H9 (cell line): Measurements from ENCODE around the gene NKRF. TPM values are rescaled to one million over a fixed set of nuclear protein-coding genes. Genes with fewer than 3 reads are reported as not detected.
A peak's percentile ranks its signal among the peaks of the same experiment; 100 is the strongest.

Source experiments
- DNase-seq: peaks from one replicate; pipeline ENCODE4 v3.0.0-alpha.2; 2017
- H2AFZ ChIP-seq: one replicate; pipeline ENCODE4 v1.6.1; 2013; ENCODE audit warnings: mild to moderate bottlenecking, low read length, control low read depth, moderate library complexity
- H2AK5ac ChIP-seq: 2 replicates; pipeline ENCODE4 v1.6.1; 2013; ENCODE audit warnings: low read length, control low read depth, mixed read lengths; ENCODE audit not compliant: insufficient read length
- H2BK120ac ChIP-seq: one replicate; pipeline ENCODE4 v1.6.1; 2013; ENCODE audit warnings: low read depth, mild to moderate bottlenecking, low read length, control low read depth, inconsistent platforms; ENCODE audit not compliant: poor library complexity, severe bottlenecking
- H2BK12ac ChIP-seq: 2 replicates; pipeline ENCODE4 v1.6.1; 2013; ENCODE audit warnings: low read length, control low read depth, mixed read lengths, low read depth; ENCODE audit not compliant: insufficient read length
- H2BK15ac ChIP-seq: 2 replicates; pipeline ENCODE4 v1.6.1; 2013; ENCODE audit warnings: low read depth, low read length, control low read depth
- H2BK20ac ChIP-seq: one replicate; pipeline ENCODE4 v1.6.1; 2013; ENCODE audit warnings: low read depth, mild to moderate bottlenecking, low read length, control low read depth, inconsistent platforms; ENCODE audit not compliant: poor library complexity, severe bottlenecking
- H2BK5ac ChIP-seq: 2 replicates; pipeline ENCODE4 v1.6.1; 2013; ENCODE audit warnings: low read length, control low read depth, mixed read lengths; ENCODE audit not compliant: insufficient read length
- H3K14ac ChIP-seq: 2 replicates; pipeline ENCODE4 v1.6.1; 2013; ENCODE audit warnings: low read length, control low read depth; ENCODE audit not compliant: insufficient read depth
- H3K18ac ChIP-seq: 2 replicates; pipeline ENCODE4 v1.6.1; 2013; ENCODE audit warnings: low read depth, mild to moderate bottlenecking, mixed read lengths, low read length, control low read depth; ENCODE audit not compliant: insufficient read length
- H3K23ac ChIP-seq: 2 replicates; pipeline ENCODE4 v1.6.1; 2013; ENCODE audit warnings: low read length, control low read depth, mixed read lengths, low read depth; ENCODE audit not compliant: insufficient read length
- H3K23me2 ChIP-seq: 2 replicates; pipeline ENCODE4 v1.6.1; 2013; ENCODE audit warnings: low read depth, mild to moderate bottlenecking, mixed read lengths, low read length, control low read depth; ENCODE audit not compliant: insufficient read length, poor library complexity, severe bottlenecking
- H3K27ac ChIP-seq: 2 replicates; pipeline ENCODE4 v1.5.1; 2013; ENCODE audit warnings: low read length, control low read depth, mixed read lengths, low read depth; ENCODE audit not compliant: insufficient read length
- H3K27me3 ChIP-seq: 2 replicates; pipeline ENCODE4 v1.6.1; 2013; ENCODE audit warnings: low read length, control low read depth, inconsistent platforms; ENCODE audit not compliant: insufficient read depth
- H3K4ac ChIP-seq: 2 replicates; pipeline ENCODE4 v1.6.1; 2013; ENCODE audit warnings: low read depth, mild to moderate bottlenecking, control low read depth, inconsistent platforms, low read length, moderate library complexity
- H3K4me1 ChIP-seq: 2 replicates; pipeline ENCODE4 v1.6.1; 2013; ENCODE audit warnings: low read length, control low read depth, inconsistent platforms; ENCODE audit not compliant: insufficient read depth
- H3K4me2 ChIP-seq: 2 replicates; pipeline ENCODE4 v1.6.1; 2013; ENCODE audit warnings: low read length, control low read depth, mixed read lengths; ENCODE audit not compliant: insufficient read length, insufficient read depth
- H3K56ac ChIP-seq: 2 replicates; pipeline ENCODE4 v1.6.1; 2013; ENCODE audit warnings: low read depth, mild to moderate bottlenecking, mixed read lengths, low read length, control low read depth; ENCODE audit not compliant: insufficient read length
- H3K79me1 ChIP-seq: 2 replicates; pipeline ENCODE4 v1.6.1; 2013; ENCODE audit warnings: low read depth, mild to moderate bottlenecking, moderate library complexity, low read length, control low read depth, inconsistent platforms; ENCODE audit not compliant: insufficient read depth, poor library complexity, severe bottlenecking
- H3K79me2 ChIP-seq: 2 replicates; pipeline ENCODE4 v1.6.1; 2013; ENCODE audit warnings: low read length, control low read depth, inconsistent platforms; ENCODE audit not compliant: insufficient read depth
- H3K9ac ChIP-seq: 2 replicates; pipeline ENCODE4 v1.6.1; 2013; ENCODE audit warnings: low read length, control low read depth, mixed read lengths; ENCODE audit not compliant: insufficient read length; ENCODE audit errors: extremely low read depth
- H3K9me3 ChIP-seq: one replicate; pipeline ENCODE4 v1.6.1; 2013; ENCODE audit warnings: low read depth, low read length, inconsistent platforms; ENCODE audit not compliant: control insufficient read depth
- H3T11ph ChIP-seq: one replicate; pipeline ENCODE4 v1.6.1; 2013; ENCODE audit warnings: mild to moderate bottlenecking, low read length, control low read depth, inconsistent platforms
- H4K20me1 ChIP-seq: one replicate; pipeline ENCODE4 v1.6.1; 2013; ENCODE audit not compliant: control insufficient read depth, insufficient read length, insufficient read depth
- H4K5ac ChIP-seq: 2 replicates; pipeline ENCODE4 v1.6.1; 2013; ENCODE audit warnings: low read depth, mild to moderate bottlenecking, mixed read lengths, low read length, control low read depth; ENCODE audit not compliant: insufficient read length
- H4K8ac ChIP-seq: replicated peaks from 2 replicates; pipeline ENCODE4 v1.6.1; 2013; ENCODE audit warnings: low read length, control low read depth, mixed read lengths, low read depth; ENCODE audit not compliant: insufficient read length
- H4K91ac ChIP-seq: 2 replicates; pipeline ENCODE4 v1.6.1; 2013; ENCODE audit warnings: low read depth, mild to moderate bottlenecking, moderate library complexity, mixed read lengths, low read length, control low read depth; ENCODE audit not compliant: insufficient read length
- H3K27ac Mint-ChIP-seq, 3 experiments: 2 replicates in 2 of 3; 3 replicates in 1 of 3; pipeline ENCODE4 v1.8.0; 2020 to 2021; ENCODE audit warnings: mixed read lengths in 3 of 3, mild to moderate bottlenecking in 1 of 3, moderate library complexity in 1 of 3
- H3K27me3 Mint-ChIP-seq: 2 replicates; pipeline ENCODE4 v1.8.0; 2021; ENCODE audit warnings: low read depth, mild to moderate bottlenecking, moderate library complexity, mixed read lengths
- H3K36me3 Mint-ChIP-seq, 3 experiments: 2 replicates in 2 of 3; 3 replicates in 1 of 3; pipeline ENCODE4 v1.8.0; 2020 to 2021; ENCODE audit warnings: low read depth in 3 of 3, mixed read lengths in 3 of 3; ENCODE audit not compliant: insufficient read depth in 1 of 3
- H3K4me1 Mint-ChIP-seq, 2 experiments: 2 replicates each; pipeline ENCODE4 v1.8.0; 2020; ENCODE audit warnings: mixed read lengths in 2 of 2
- H3K4me3 Mint-ChIP-seq, 2 experiments: 2 replicates in 1 of 2; 3 replicates in 1 of 2; pipeline ENCODE4 v1.8.0; 2020 to 2021; ENCODE audit warnings: mild to moderate bottlenecking in 2 of 2, mixed read lengths in 2 of 2, moderate library complexity in 1 of 2
- H3K9me3 Mint-ChIP-seq, 2 experiments: 2 replicates in 1 of 2; 3 replicates in 1 of 2; pipeline ENCODE4 v1.8.0; 2020; ENCODE audit warnings: mild to moderate bottlenecking in 2 of 2, mixed read lengths in 2 of 2, moderate library complexity in 1 of 2
- WGBS: extraction: QIAGEN DNeasy Blood & Tissue Kit; methylation state at CpG from one replicate; pipeline ENCODE4 v1.1.7; 2013; ENCODE audit warnings: missing lambda C conversion rate, low lambda C conversion rate, mixed read lengths; ENCODE audit not compliant: insufficient read length; ENCODE audit errors: extremely low coverage; 5-methylcytosine and 5-hydroxymethylcytosine counted together
- total RNA-seq: library from RNA; stranded (reverse); gene quantifications from 2 replicates; pipeline ENCODE4 v1.2.1, GENCODE V29; 2021
- TF ChIP-seq, protein P1 (sequence below): fragments of 200-600 bp; sonication (generic); conservative IDR thresholded peaks from 3 replicates; pipeline ENCODE4 v1.8.0; 2021; ENCODE audit warnings: antibody characterized with exemption, mild to moderate bottlenecking

NKRF gene
- total RNA-seq, 1 experiment from 2014 or later = 15.1 TPM

DNA sequence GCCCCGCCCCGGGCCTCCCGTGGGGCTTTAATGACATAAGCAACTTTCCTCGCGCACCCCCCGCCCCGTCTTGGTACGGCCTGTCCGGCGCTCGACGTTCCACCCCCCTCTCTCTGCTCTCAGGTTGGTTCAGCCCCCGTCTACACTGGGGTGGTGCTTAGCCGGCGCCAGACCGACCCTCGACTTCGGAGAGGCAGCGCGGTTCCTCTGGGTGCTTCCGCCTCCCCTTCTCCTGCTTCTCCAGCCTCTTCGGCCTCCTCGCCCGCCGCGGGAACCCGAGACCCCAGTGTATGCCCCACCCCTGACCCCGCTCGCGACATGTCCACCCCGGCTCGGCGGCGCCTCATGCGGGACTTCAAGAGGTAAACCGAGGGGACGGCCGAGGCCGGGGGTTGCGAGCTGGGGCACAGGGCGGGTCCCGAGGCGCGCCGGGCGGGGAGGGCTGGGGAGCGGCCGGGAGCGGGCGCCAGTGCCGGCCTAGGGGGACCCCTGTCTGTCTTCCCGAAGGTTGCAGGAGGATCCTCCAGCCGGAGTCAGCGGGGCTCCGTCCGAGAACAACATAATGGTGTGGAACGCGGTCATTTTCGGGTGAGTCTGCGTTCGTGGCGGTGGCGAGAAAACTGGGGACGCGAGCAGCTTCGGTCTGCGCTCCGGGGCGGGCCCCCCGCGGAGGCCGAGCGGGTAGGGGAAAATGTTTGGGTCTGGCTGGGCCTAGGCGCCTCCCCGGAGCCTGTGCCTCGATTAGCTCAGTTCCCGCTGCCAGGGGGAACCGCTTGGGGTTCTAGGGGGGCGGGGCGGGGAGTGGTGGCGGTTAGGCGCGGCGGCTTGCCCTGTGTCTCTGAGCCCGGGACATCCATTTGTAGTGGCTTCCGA, 31.6 kb downstream of the NKRF start, which contains the start of gene UBE2A:
UBE2A (plus strand) TSS at position 170 of the 873 bp plus-strand sequence; CDS start at position 319, 149 bp downstream.
- Histone ChIP-seq H3K9me3 (peaks cover 20% of the 10 kb centered on the region), H4K5ac (no peak within 1 kb of the TSS), H3K4me2 (peak within 1 kb of the TSS; percentile 62), H3T11ph (no peak within 1 kb of the TSS), H4K20me1 (no peaks in the 10 kb centered on the region), H3K56ac (no peak within 1 kb of the TSS), H2BK5ac (no peak within 1 kb of the TSS), H3K79me2 (no peaks in the 10 kb centered on the region), H3K27ac (no peak within 1 kb of the TSS), H3K4me1 (no peaks in the 10 kb centered on the region), H3K18ac (peak within 1 kb of the TSS; percentile 84), H2BK15ac (no peak within 1 kb of the TSS), H4K91ac (no peak within 1 kb of the TSS), H3K14ac (peak within 1 kb of the TSS; percentile 79; the same call in 1 of the 2 replicates), H2BK20ac (no peak within 1 kb of the TSS), H3K9ac (peak within 1 kb of the TSS; percentile 85), H2BK120ac (no peak within 1 kb of the TSS), H3K23ac (no peak within 1 kb of the TSS), H2AFZ (no peak within 1 kb of the TSS), H2AK5ac (no peak within 1 kb of the TSS), H3K79me1 (no peaks in the 10 kb centered on the region), H3K27me3 (no peaks in the 10 kb centered on the region), H2BK12ac (no peak within 1 kb of the TSS), H3K23me2 (peaks cover 10% of the 10 kb centered on the region), H3K4ac (no peak within 1 kb of the TSS), H4K8ac (no peak within 1 kb of the TSS)
- no peaks in the 10 kb centered on the region; the same call in 1 of the 2 replicates for H3K27me3 Mint-ChIP-seq
- peaks cover 6 to 16% (median 15%) of the 10 kb centered on the region in 3 experiments for H3K36me3 Mint-ChIP-seq
- peak; percentile 87 for DNase-seq
- TF ChIP-seq, protein P1, sequence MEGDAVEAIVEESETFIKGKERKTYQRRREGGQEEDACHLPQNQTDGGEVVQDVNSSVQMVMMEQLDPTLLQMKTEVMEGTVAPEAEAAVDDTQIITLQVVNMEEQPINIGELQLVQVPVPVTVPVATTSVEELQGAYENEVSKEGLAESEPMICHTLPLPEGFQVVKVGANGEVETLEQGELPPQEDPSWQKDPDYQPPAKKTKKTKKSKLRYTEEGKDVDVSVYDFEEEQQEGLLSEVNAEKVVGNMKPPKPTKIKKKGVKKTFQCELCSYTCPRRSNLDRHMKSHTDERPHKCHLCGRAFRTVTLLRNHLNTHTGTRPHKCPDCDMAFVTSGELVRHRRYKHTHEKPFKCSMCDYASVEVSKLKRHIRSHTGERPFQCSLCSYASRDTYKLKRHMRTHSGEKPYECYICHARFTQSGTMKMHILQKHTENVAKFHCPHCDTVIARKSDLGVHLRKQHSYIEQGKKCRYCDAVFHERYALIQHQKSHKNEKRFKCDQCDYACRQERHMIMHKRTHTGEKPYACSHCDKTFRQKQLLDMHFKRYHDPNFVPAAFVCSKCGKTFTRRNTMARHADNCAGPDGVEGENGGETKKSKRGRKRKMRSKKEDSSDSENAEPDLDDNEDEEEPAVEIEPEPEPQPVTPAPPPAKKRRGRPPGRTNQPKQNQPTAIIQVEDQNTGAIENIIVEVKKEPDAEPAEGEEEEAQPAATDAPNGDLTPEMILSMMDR = peak; percentile 43
- peak within 1 kb of the TSS; percentile 88 to 96 (median 94) for H3K27ac Mint-ChIP-seq
- peaks cover 0 to 5% of the 10 kb centered on the region in 2 experiments; a peak in 1 of 4 replicates for H3K4me1 Mint-ChIP-seq
- no CpG with 5 or more reads among the region's 86 CpGs for WGBS
- peaks cover 60 to 70% of the 10 kb centered on the region in 2 experiments for H3K9me3 Mint-ChIP-seq
- peak within 1 kb of the TSS; percentile 85 to 89 for H3K4me3 Mint-ChIP-seq
